HepG2 (cell line): ENCODE results near the gene TBC1D25. TPM values are rescaled to one million over a fixed set of nuclear protein-coding genes. Genes with fewer than 3 reads are reported as not detected.

ENCODE experiments used
- AHDC1 ChIP-seq: sonication (generic); formaldehyde crosslinking; IDR thresholded peaks from 2 replicates; pipeline ENCODE4 v1.5.1; 2020; ENCODE audit warnings: mild to moderate bottlenecking, missing genetic modification reagents, borderline replicate concordance
- ATF6 ChIP-seq: sonication (generic); formaldehyde crosslinking; conservative IDR thresholded peaks from 2 replicates; pipeline ENCODE4 v1.4.0; 2020; ENCODE audit warnings: missing genetic modification reagents
- EP300 ChIP-seq, 3 experiments: sonication (generic) in 1 of 3; formaldehyde crosslinking in 1 of 3; IDR thresholded peaks; 2 replicates each; pipeline versions ENCODE4 v1.5.1 to v1.6.1; 2011 to 2020; ENCODE audit warnings: low read depth in 2 of 3, low read length in 2 of 3, borderline replicate concordance in 1 of 3, improper control_type of control experiment in 1 of 3, mild to moderate bottlenecking in 1 of 3, missing genetic modification reagents in 1 of 3, moderate library complexity in 1 of 3
- GATAD1 ChIP-seq: IDR thresholded peaks from 2 replicates; pipeline ENCODE4 v1.6.1; 2016; ENCODE audit warnings: missing genetic modification reagents, missing compliant biosample characterization
- HBP1 ChIP-seq: IDR thresholded peaks from 2 replicates; pipeline ENCODE4 v1.6.1; 2016; ENCODE audit warnings: low read depth, control low read depth
- HES4 ChIP-seq: sonication (generic); formaldehyde crosslinking; IDR thresholded peaks from 2 replicates; pipeline ENCODE4 v1.9.0; 2021; ENCODE audit warnings: mild to moderate bottlenecking, missing genetic modification reagents, borderline replicate concordance
- IKZF1 ChIP-seq: fragments of 450-650 bp; IDR thresholded peaks from 2 replicates; pipeline ENCODE4 v1.7.1; 2016
- JUND ChIP-seq: sonication (generic); formaldehyde crosslinking; IDR thresholded peaks from 2 replicates; pipeline ENCODE4 v1.8.0; 2022; ENCODE audit warnings: mild to moderate bottlenecking, missing genetic modification reagents
- KDM5B ChIP-seq: sonication (generic); formaldehyde crosslinking; IDR thresholded peaks from 2 replicates; pipeline ENCODE4 v1.4.0; 2020; ENCODE audit warnings: missing genetic modification reagents, mild to moderate bottlenecking, borderline replicate concordance
- KLF13 ChIP-seq: sonication (generic); formaldehyde crosslinking; IDR thresholded peaks from 2 replicates; pipeline ENCODE4 v1.4.0; 2020; ENCODE audit warnings: mild to moderate bottlenecking, missing genetic modification reagents
- MATR3 ChIP-seq: sonication (generic); formaldehyde crosslinking; IDR thresholded peaks from 2 replicates; pipeline ENCODE4 v1.4.0; 2020; ENCODE audit warnings: missing genetic modification reagents
- MXD3 ChIP-seq: IDR thresholded peaks from 2 replicates; pipeline ENCODE4 v1.6.1; 2016; ENCODE audit warnings: mild to moderate bottlenecking, missing biosample characterization, missing genetic modification reagents
- ZNF414 ChIP-seq: sonication (generic); formaldehyde crosslinking; IDR thresholded peaks from 2 replicates; pipeline ENCODE4 v1.5.0; 2020; ENCODE audit warnings: missing genetic modification reagents
- ZNF564 ChIP-seq: sonication (generic); formaldehyde crosslinking; IDR thresholded peaks from 2 replicates; pipeline ENCODE4 v1.8.1; 2023; ENCODE audit warnings: mild to moderate bottlenecking, missing genetic modification reagents
- ZNF607 ChIP-seq: sonication (generic); formaldehyde crosslinking; IDR thresholded peaks from 2 replicates; pipeline ENCODE4 v1.5.1; 2020; ENCODE audit warnings: missing genetic modification reagents, mild to moderate bottlenecking, borderline replicate concordance
- ZNF691 ChIP-seq: sonication (generic); formaldehyde crosslinking; IDR thresholded peaks from 2 replicates; pipeline ENCODE4 v1.4.0; 2020; ENCODE audit warnings: missing genetic modification reagents, low read depth, mild to moderate bottlenecking, borderline replicate concordance
- ZNF775 ChIP-seq: sonication (generic); formaldehyde crosslinking; IDR thresholded peaks from 2 replicates; pipeline ENCODE4 v1.4.0; 2020; ENCODE audit warnings: missing genetic modification reagents, mild to moderate bottlenecking, moderate library complexity, borderline replicate concordance
- polyA plus RNA-seq, 8 experiments: library from polyadenylated mRNA; depleted of rRNA in 3 of 8; stranded (reverse) in 7 of 8; unstranded in 1 of 8; fragments of >200 nt; fragmentation: Illumina TruSeq in 4 of 8; extraction: Trizol in 4 of 8; gene quantifications; 2 replicates each; pipeline versions ENCODE4 v1.2.1 to v1.2.3, GENCODE V29; 2011 to 2016; ENCODE audit warnings: low read depth in 4 of 8, missing spikeins in 1 of 8, mixed read lengths in 1 of 8; ENCODE audit not compliant: insufficient read depth in 1 of 8
- total RNA-seq, 5 experiments: library from RNA; depleted of rRNA; stranded (reverse); fragments of >200 nt; fragmentation: Illumina TruSeq; extraction: Trizol; gene quantifications; 2 replicates each; pipeline ENCODE4 v1.2.3, GENCODE V29; 2016; ENCODE audit warnings: low read depth in 1 of 5

The TBC1D25 gene
- total and polyA plus RNA-seq, 2 of the 13 experiments (the other 11 are each of a cell fraction or from before 2014, with no cell fraction given), result 3.5 to 4.7 TPM

- TF ChIP-seq ATF6 (CRISPR knock-in tag) (no peak), AHDC1 (peak; percentile 42; the same call in 1 of the 2 replicates), EP300 (IDR thresholded peaks at IDR 0.05; ENCODE audit: low read depth in 2 of 2, low read length in 2 of 2) (0 out of 4 replicates have a peak, but pooled peaks of 1 of the 2 experiments have one; percentile 40), EP300 (CRISPR knock-in tag; IDR thresholded peaks at IDR 0.05; ENCODE audit: borderline replicate concordance) (no peak), MATR3 (CRISPR knock-in tag) (no peak), MXD3 (CRISPR knock-in tag) (no peak), GATAD1 (CRISPR knock-in tag) (no peak), KDM5B (no peak), HES4 (CRISPR knock-in tag) (no peak), JUND (peak; percentile 75; the same call in 1 of the 2 replicates), ZNF607 (CRISPR knock-in tag) (no peak), ZNF691 (no peak), IKZF1 (no peak), ZNF775 (CRISPR knock-in tag) (no peak), HBP1 (CRISPR knock-in tag) (no peak), KLF13 (no peak), ZNF414 (no peak), ZNF564 (CRISPR knock-in tag) (no peak)
Observed at GRCh38 chrX:48505481-48505880, 34.0 kb upstream of the TBC1D25 start (continued).
